ENCODE measurements around the gene MCC. TPM values are rescaled to one million over a fixed set of nuclear protein-coding genes. Genes with fewer than 3 reads are reported as not detected.

Gene MCC
- total and polyA plus RNA-seq, 2 donors (not counting 1 experiment from before 2014, with no cell fraction given), result 0.09 to 0.32 TPM

DNA sequence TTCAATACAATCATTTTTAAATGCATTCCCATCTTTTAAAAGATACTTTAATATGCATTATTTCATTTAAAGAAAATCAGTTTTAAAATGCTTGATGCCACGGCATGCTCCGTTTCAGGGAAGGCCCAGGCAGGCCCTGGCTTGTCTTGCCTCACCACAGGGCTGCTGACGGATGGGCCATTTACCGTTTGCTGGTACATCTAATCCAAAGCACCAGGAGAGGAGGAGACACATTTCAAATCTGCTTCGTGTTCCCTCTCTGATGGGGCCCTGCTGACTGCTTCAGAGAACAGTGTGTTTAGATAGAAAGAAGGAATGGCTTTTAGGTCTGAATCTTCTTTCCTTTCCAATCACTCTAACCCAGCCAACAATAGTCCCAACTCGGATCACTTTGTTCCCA lies 326.4 kb downstream of the MCC start:
- no peak overlapping the region for H3K4me2 ChIP-seq (replicated peaks; ENCODE audit: low read depth, low read length, poor library complexity, severe bottlenecking)

DNA sequence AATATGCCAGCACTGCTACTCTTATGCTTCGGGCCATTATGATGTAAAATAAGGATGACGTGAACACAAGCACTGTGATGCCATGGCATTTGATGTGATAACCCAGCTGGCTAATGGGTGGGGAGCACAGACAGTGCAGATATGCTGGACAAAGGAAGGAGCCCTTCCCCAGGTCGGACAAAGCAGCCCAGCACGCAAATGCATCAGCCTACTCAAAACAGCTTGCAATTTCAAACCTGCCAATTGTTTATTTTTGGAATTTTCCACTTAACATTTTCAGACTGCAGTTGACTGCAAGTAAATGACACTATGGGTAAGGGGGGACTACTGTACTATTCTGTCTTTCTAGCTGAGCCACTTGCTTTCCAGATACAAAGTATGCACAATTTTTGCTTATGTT lies 330.4 kb downstream of the MCC start:
- intact Hi-C loops (cut with micrococcal nuclease), result no loop called here
- no peak overlapping the region for H3K9ac ChIP-seq (ENCODE audit: low read length)
- H3K27me3 Mint-ChIP-seq, result peaks cover 8% of the 10 kb centered on the region
- no peak overlapping the region for H3K4me3 Mint-ChIP-seq
- no peak overlapping the region for H3K4me3 ChIP-seq (ENCODE audit: control extremely low read depth in 1 of 5, extremely low read depth in 1 of 5, insufficient read depth in 1 of 5, low read depth in 2 of 5, low read length in 4 of 5)
- H3K9me3 Mint-ChIP-seq (ENCODE audit: insufficient read depth), result no peaks in the 10 kb centered on the region
- 90% methylated on average over 2 of the region's 4 CpGs for WGBS (ENCODE audit: insufficient coverage)
- ChIA-PET CTCF (no interaction called here), POLR2A (no interaction called here)
- H3K4me1 ChIP-seq (ENCODE audit: control insufficient read depth in 2 of 2, insufficient read depth in 2 of 2, low read length in 2 of 2), result no peaks in the 10 kb centered on the region
- no peak overlapping the region for H3K27ac Mint-ChIP-seq
- no peaks in the 10 kb centered on the region for H3K9me3 ChIP-seq (ENCODE audit: control extremely low read depth in 1 of 3, control insufficient read depth in 2 of 3, insufficient read depth in 1 of 3, low read length in 2 of 3)
- no peaks in the 10 kb centered on the region for H4K20me1 ChIP-seq (ENCODE audit: control insufficient read depth, insufficient read depth, low read length, poor library complexity, severe bottlenecking)
- DNase-seq, result no peak
- no peak for ATAC-seq (ENCODE audit: low read depth)
- H2AFZ ChIP-seq (ENCODE audit: insufficient read depth, low read depth, low read length, poor library complexity, severe bottlenecking), result no peak overlapping the region
- no peaks in the 10 kb centered on the region for H3K79me2 ChIP-seq (ENCODE audit: control insufficient read depth, insufficient read depth, low read length)
- H3K4me2 ChIP-seq (replicated peaks; ENCODE audit: low read depth, low read length, poor library complexity, severe bottlenecking), result no peak overlapping the region
- peaks cover 0 to 3% (median 0%) of the 10 kb centered on the region in 4 experiments for H3K27me3 ChIP-seq (replicated peaks in 1 of 4; ENCODE audit: control extremely low read depth in 1 of 4, control insufficient read depth in 3 of 4, insufficient read depth in 4 of 4, low read length in 3 of 4)
- TF ChIP-seq, protein P1, sequence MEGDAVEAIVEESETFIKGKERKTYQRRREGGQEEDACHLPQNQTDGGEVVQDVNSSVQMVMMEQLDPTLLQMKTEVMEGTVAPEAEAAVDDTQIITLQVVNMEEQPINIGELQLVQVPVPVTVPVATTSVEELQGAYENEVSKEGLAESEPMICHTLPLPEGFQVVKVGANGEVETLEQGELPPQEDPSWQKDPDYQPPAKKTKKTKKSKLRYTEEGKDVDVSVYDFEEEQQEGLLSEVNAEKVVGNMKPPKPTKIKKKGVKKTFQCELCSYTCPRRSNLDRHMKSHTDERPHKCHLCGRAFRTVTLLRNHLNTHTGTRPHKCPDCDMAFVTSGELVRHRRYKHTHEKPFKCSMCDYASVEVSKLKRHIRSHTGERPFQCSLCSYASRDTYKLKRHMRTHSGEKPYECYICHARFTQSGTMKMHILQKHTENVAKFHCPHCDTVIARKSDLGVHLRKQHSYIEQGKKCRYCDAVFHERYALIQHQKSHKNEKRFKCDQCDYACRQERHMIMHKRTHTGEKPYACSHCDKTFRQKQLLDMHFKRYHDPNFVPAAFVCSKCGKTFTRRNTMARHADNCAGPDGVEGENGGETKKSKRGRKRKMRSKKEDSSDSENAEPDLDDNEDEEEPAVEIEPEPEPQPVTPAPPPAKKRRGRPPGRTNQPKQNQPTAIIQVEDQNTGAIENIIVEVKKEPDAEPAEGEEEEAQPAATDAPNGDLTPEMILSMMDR (IDR thresholded peaks at IDR 0.05), result no peak
- no peak for TF ChIP-seq EZH2 (IDR thresholded peaks at IDR 0.05; ENCODE audit: borderline replicate concordance, insufficient read depth, low read depth, low read length, poor library complexity, severe bottlenecking)
- H3K27ac ChIP-seq (ENCODE audit: low read length in 2 of 2), result no peak overlapping the region
- no peaks in the 10 kb centered on the region for H3K4me1 Mint-ChIP-seq
- no peaks in the 10 kb centered on the region for H3K36me3 ChIP-seq (replicated peaks in 1 of 2; ENCODE audit: control extremely low read depth in 1 of 2, control insufficient read depth in 1 of 2, extremely low read depth in 1 of 2, insufficient read depth in 2 of 2, low read length in 1 of 2)

More for the DNA sequence above, 326.4 kb downstream of the MCC start:
- Histone ChIP-seq H3K27me3 (replicated peaks in 1 of 4; ENCODE audit: control extremely low read depth in 1 of 4, control insufficient read depth in 3 of 4, insufficient read depth in 4 of 4, low read length in 3 of 4) (peaks cover 0 to 3% (median 0%) of the 10 kb centered on the region in 4 experiments), H3K4me1 (ENCODE audit: control insufficient read depth in 2 of 2, insufficient read depth in 2 of 2, low read length in 2 of 2) (no peaks in the 10 kb centered on the region), H3K36me3 (replicated peaks in 1 of 2; ENCODE audit: control extremely low read depth in 1 of 2, control insufficient read depth in 1 of 2, extremely low read depth in 1 of 2, insufficient read depth in 2 of 2, low read length in 1 of 2) (no peaks in the 10 kb centered on the region), H3K4me3 (ENCODE audit: control extremely low read depth in 1 of 5, extremely low read depth in 1 of 5, insufficient read depth in 1 of 5, low read depth in 2 of 5, low read length in 4 of 5) (no peak overlapping the region), H3K9ac (ENCODE audit: low read length) (no peak overlapping the region), H3K79me2 (ENCODE audit: control insufficient read depth, insufficient read depth, low read length) (no peaks in the 10 kb centered on the region), H4K20me1 (ENCODE audit: control insufficient read depth, insufficient read depth, low read length, poor library complexity, severe bottlenecking) (no peaks in the 10 kb centered on the region), H3K9me3 (ENCODE audit: control extremely low read depth in 1 of 3, control insufficient read depth in 2 of 3, insufficient read depth in 1 of 3, low read length in 2 of 3) (no peaks in the 10 kb centered on the region), H2AFZ (ENCODE audit: insufficient read depth, low read depth, low read length, poor library complexity, severe bottlenecking) (no peak overlapping the region), H3K27ac (ENCODE audit: low read length in 2 of 2) (no peak overlapping the region)
- ATAC-seq (ENCODE audit: low read depth), result no peak
- DNase-seq, result no peak
- no peak overlapping the region for H3K27ac Mint-ChIP-seq
- H3K27me3 Mint-ChIP-seq, result peaks cover 12% of the 10 kb centered on the region
- TF ChIP-seq, protein P1 (IDR thresholded peaks at IDR 0.05), result no peak
- no peak for TF ChIP-seq EZH2 (IDR thresholded peaks at IDR 0.05; ENCODE audit: borderline replicate concordance, insufficient read depth, low read depth, low read length, poor library complexity, severe bottlenecking)
- ChIA-PET POLR2A (no interaction called here), CTCF (no interaction called here)
- intact Hi-C loops (cut with micrococcal nuclease), result no loop called here
- H3K4me1 Mint-ChIP-seq, result no peaks in the 10 kb centered on the region
- no peaks in the 10 kb centered on the region for H3K9me3 Mint-ChIP-seq (ENCODE audit: insufficient read depth)
- WGBS (ENCODE audit: insufficient coverage), result 93% methylated on average over 4 of the region's 6 CpGs
- no peak overlapping the region for H3K4me3 Mint-ChIP-seq

Data from B cell (primary cell).